ENCODE data around the gene MAN2A2. TPM values are rescaled to one million over a fixed set of nuclear protein-coding genes. Genes with fewer than 3 reads are reported as not detected.

Gene MAN2A2
- total RNA-seq, 1 experiment from 2014 or later, result 64.9 TPM

GRCh38 chr15:90910441-90911301, 7.6 kb downstream of the MAN2A2 start:
- Histone ChIP-seq H3K36me3 (ENCODE audit: control insufficient read depth, insufficient read depth, low read length) (no peaks in the 10 kb centered on the region; the same call in 1 of the 2 replicates), H3K4me1 (no peaks in the 10 kb centered on the region), H3K9me3 (no peaks in the 10 kb centered on the region), H3K4me3 (ENCODE audit: low read depth, low read length) (no peak overlapping the region), H3K27me3 (replicated peaks; ENCODE audit: control insufficient read depth, insufficient read depth, low read length) (no peaks in the 10 kb centered on the region)
- H3K4me1 Mint-ChIP-seq (ENCODE audit: low read depth, unreplicated experiment), result no peaks in the 10 kb centered on the region
- CTCF ChIA-PET, result interaction anchor here (1.1 kb wide), 1 partner anchor 11 kb away, joined by 3 read pairs; no protein-coding TSS in a partner anchor
- intact Hi-C loops (cut with micrococcal nuclease; ENCODE audit: unreplicated experiment), result no loop called here
- no peaks in the 10 kb centered on the region for H3K27me3 Mint-ChIP-seq (ENCODE audit: insufficient read depth, unreplicated experiment)
- no peak for DNase-seq
- peaks cover 10% of the 10 kb centered on the region for H3K36me3 Mint-ChIP-seq (ENCODE audit: insufficient read depth, unreplicated experiment)
- TF ChIP-seq CTCF (IDR thresholded peaks at IDR 0.05; ENCODE audit: insufficient read depth in 1 of 2, low read depth in 1 of 2, low read length in 1 of 2, severe bottlenecking in 1 of 2, unreplicated experiment in 1 of 2), result no peak
- no TSS peak for BruUV-seq (replicated peaks)
- POLR2A ChIA-PET, result no interaction called here
- no peaks in the 10 kb centered on the region for H3K9me3 Mint-ChIP-seq (ENCODE audit: unreplicated experiment)
- H3K27ac Mint-ChIP-seq (ENCODE audit: unreplicated experiment), result no peak overlapping the region
- H3K4me3 Mint-ChIP-seq (ENCODE audit: unreplicated experiment), result no peak overlapping the region

- Histone ChIP-seq H3K36me3 (ENCODE audit: control insufficient read depth, insufficient read depth, low read length) (no peaks in the 10 kb centered on the region; the same call in 1 of the 2 replicates), H3K27me3 (replicated peaks; ENCODE audit: control insufficient read depth, insufficient read depth, low read length) (no peaks in the 10 kb centered on the region), H3K9me3 (no peaks in the 10 kb centered on the region), H3K4me1 (no peaks in the 10 kb centered on the region), H3K4me3 (ENCODE audit: low read depth, low read length) (no peak overlapping the region)
- Mint-ChIP-seq H3K36me3 (ENCODE audit: insufficient read depth, unreplicated experiment) (peaks cover 6% of the 10 kb centered on the region), H3K4me3 (ENCODE audit: unreplicated experiment) (no peak overlapping the region), H3K4me1 (ENCODE audit: low read depth, unreplicated experiment) (no peaks in the 10 kb centered on the region), H3K9me3 (ENCODE audit: unreplicated experiment) (no peaks in the 10 kb centered on the region), H3K27me3 (ENCODE audit: insufficient read depth, unreplicated experiment) (no peaks in the 10 kb centered on the region), H3K27ac (ENCODE audit: unreplicated experiment) (no peak overlapping the region)
- POLR2A ChIA-PET, result no interaction called here
- CTCF ChIA-PET, result no interaction called here
- no peak for DNase-seq
- TF ChIP-seq CTCF (IDR thresholded peaks at IDR 0.05; ENCODE audit: insufficient read depth in 1 of 2, low read depth in 1 of 2, low read length in 1 of 2, severe bottlenecking in 1 of 2, unreplicated experiment in 1 of 2), result no peak
- BruUV-seq (replicated peaks), result no TSS peak
- intact Hi-C loops (cut with micrococcal nuclease; ENCODE audit: unreplicated experiment), result no loop called here
Observed at GRCh38 chr15:90911302-90911623, 8.2 kb downstream of the MAN2A2 start.

- intact Hi-C loops (cut with micrococcal nuclease; ENCODE audit: unreplicated experiment), result no loop called here
- no peaks in the 10 kb centered on the region for H3K27me3 Mint-ChIP-seq (ENCODE audit: insufficient read depth, unreplicated experiment)
- H3K9me3 Mint-ChIP-seq (ENCODE audit: unreplicated experiment), result no peaks in the 10 kb centered on the region
- H3K4me1 Mint-ChIP-seq (ENCODE audit: low read depth, unreplicated experiment), result no peaks in the 10 kb centered on the region
- H3K9me3 ChIP-seq, result no peaks in the 10 kb centered on the region
- no peaks in the 10 kb centered on the region for H3K4me1 ChIP-seq
- CTCF ChIA-PET, result no interaction called here
- no peak for DNase-seq
- H3K27ac Mint-ChIP-seq (ENCODE audit: unreplicated experiment), result no peak overlapping the region
- H3K4me3 ChIP-seq (ENCODE audit: low read depth, low read length), result no peak overlapping the region
- no peak for TF ChIP-seq CTCF (IDR thresholded peaks at IDR 0.05; ENCODE audit: insufficient read depth in 1 of 2, low read depth in 1 of 2, low read length in 1 of 2, severe bottlenecking in 1 of 2, unreplicated experiment in 1 of 2)
- peaks cover 15% of the 10 kb centered on the region for H3K36me3 Mint-ChIP-seq (ENCODE audit: insufficient read depth, unreplicated experiment)
- no peaks in the 10 kb centered on the region for H3K27me3 ChIP-seq (replicated peaks; ENCODE audit: control insufficient read depth, insufficient read depth, low read length)
- H3K4me3 Mint-ChIP-seq (ENCODE audit: unreplicated experiment), result no peak overlapping the region
- POLR2A ChIA-PET, result no interaction called here
- no TSS peak for BruUV-seq (replicated peaks)
- H3K36me3 ChIP-seq (ENCODE audit: control insufficient read depth, insufficient read depth, low read length), result no peaks in the 10 kb centered on the region; the same call in 1 of the 2 replicates
Observed at GRCh38 chr15:90911906-90912769, 9.0 kb downstream of the MAN2A2 start.

Measured in Caco-2 (cell line).